Astrocyte (in vitro differentiated cells and primary cell): Measurements from ENCODE around the gene SPTBN5. TPM values are rescaled to one million over a fixed set of nuclear protein-coding genes. Genes with fewer than 3 reads are reported as not detected.

Experiments used
- DNase-seq: peaks from one replicate; pipeline ENCODE4 v3.0.0-alpha.2; 2010; ENCODE audit warnings: low read depth
- FAIRE-seq: peaks from 2 replicates; lab custom pipeline; 2011; peaks lifted over from hg19 to GRCh38; lab: Jason Lieb, UNC
- H2AFZ ChIP-seq: 2 replicates; pipeline ENCODE4 v1.6.0; 2012; ENCODE audit warnings: low read depth, low read length, inconsistent platforms
- H3K27ac ChIP-seq: 2 replicates; pipeline ENCODE4 v1.5.1; 2011; ENCODE audit warnings: low read depth, low read length, inconsistent platforms
- H3K27me3 ChIP-seq: 2 replicates; pipeline ENCODE4 v1.6.0; 2011; ENCODE audit warnings: low read length, inconsistent platforms; ENCODE audit not compliant: insufficient read depth
- H3K36me3 ChIP-seq: 2 replicates; pipeline ENCODE4 v1.5.1; 2011; ENCODE audit warnings: low read length, inconsistent platforms; ENCODE audit not compliant: insufficient read depth
- H3K4me1 ChIP-seq: 2 replicates; pipeline ENCODE4 v1.5.1; 2011; ENCODE audit warnings: low read length, inconsistent platforms; ENCODE audit not compliant: insufficient read depth
- H3K4me2 ChIP-seq: 2 replicates; pipeline ENCODE4 v1.6.0; 2012; ENCODE audit warnings: low read length, inconsistent platforms
- H3K4me3 ChIP-seq: 2 replicates; pipeline ENCODE4 v1.5.1; 2011; ENCODE audit warnings: low read depth, mild to moderate bottlenecking, low read length, inconsistent platforms; ENCODE audit not compliant: insufficient read depth
- H3K79me2 ChIP-seq: 2 replicates; pipeline ENCODE4 v1.6.0; 2012; ENCODE audit warnings: mild to moderate bottlenecking, low read length, inconsistent platforms; ENCODE audit not compliant: insufficient read depth
- H3K9ac ChIP-seq: 2 replicates; pipeline ENCODE4 v1.6.0; 2012; ENCODE audit warnings: mild to moderate bottlenecking, low read length, inconsistent platforms
- H3K9me3 ChIP-seq: 2 replicates; pipeline ENCODE4 v1.5.1; 2012; ENCODE audit warnings: low read depth, mild to moderate bottlenecking, low read length, inconsistent platforms; ENCODE audit not compliant: insufficient read depth
- H4K20me1 ChIP-seq: 2 replicates; pipeline ENCODE4 v1.6.0; 2012; ENCODE audit warnings: low read length, inconsistent platforms; ENCODE audit not compliant: insufficient read depth
- H3K27ac Mint-ChIP-seq: one replicate; pipeline ENCODE4 v1.8.0; 2021; ENCODE audit warnings: mild to moderate bottlenecking, mixed read lengths; ENCODE audit not compliant: unreplicated experiment
- H3K27me3 Mint-ChIP-seq: one replicate; pipeline ENCODE4 v1.8.0; 2021; ENCODE audit warnings: low read depth, mixed read lengths; ENCODE audit not compliant: unreplicated experiment
- H3K36me3 Mint-ChIP-seq: one replicate; pipeline ENCODE4 v1.8.0; 2021; ENCODE audit warnings: low read depth, mixed read lengths; ENCODE audit not compliant: unreplicated experiment
- H3K4me1 Mint-ChIP-seq: one replicate; pipeline ENCODE4 v1.8.0; 2021; ENCODE audit warnings: low read depth, mixed read lengths; ENCODE audit not compliant: unreplicated experiment
- H3K4me3 Mint-ChIP-seq: one replicate; pipeline ENCODE4 v1.8.0; 2021; ENCODE audit warnings: mild to moderate bottlenecking, moderate library complexity, mixed read lengths; ENCODE audit not compliant: unreplicated experiment
- H3K9me3 Mint-ChIP-seq: one replicate; pipeline ENCODE4 v1.8.0; 2021; ENCODE audit warnings: mild to moderate bottlenecking, mixed read lengths; ENCODE audit not compliant: unreplicated experiment
- CTCF ChIP-seq: IDR thresholded peaks from 2 replicates; pipeline ENCODE4 v1.5.1; 2011; ENCODE audit warnings: low read depth, mild to moderate bottlenecking, inconsistent platforms, low read length, moderate library complexity; ENCODE audit not compliant: insufficient read depth
- EZH2 ChIP-seq: IDR thresholded peaks from 2 replicates; pipeline ENCODE4 v1.6.1; 2012; ENCODE audit warnings: mild to moderate bottlenecking, low read length, inconsistent platforms; ENCODE audit not compliant: insufficient read depth
- total RNA-seq: library from RNA; stranded (reverse); gene quantifications from 2 replicates; pipeline ENCODE4 v1.2.1, GENCODE V29; 2021

The SPTBN5 gene
- total RNA-seq, 1 donor from 2014 or later: 5.3 TPM

GRCh38 chr15:41935566-41936020 is 41.7 kb upstream of the SPTBN5 start:
- Histone ChIP-seq H3K4me2 (no peak overlapping the region), H3K36me3 (peaks cover 4% of the 10 kb centered on the region), H4K20me1 (no peaks in the 10 kb centered on the region), H3K9ac (no peak overlapping the region), H2AFZ (no peak overlapping the region), H3K27ac (peak overlapping the region; percentile 80), H3K4me1 (peaks cover 56% of the 10 kb centered on the region), H3K27me3 (no peaks in the 10 kb centered on the region), H3K9me3 (no peaks in the 10 kb centered on the region), H3K4me3 (no peak overlapping the region), H3K79me2 (peaks cover 21% of the 10 kb centered on the region)
- H3K27me3 Mint-ChIP-seq: no peaks in the 10 kb centered on the region
- no peak overlapping the region for H3K4me3 Mint-ChIP-seq
- peak overlapping the region; percentile 77 for H3K27ac Mint-ChIP-seq
- H3K36me3 Mint-ChIP-seq: peaks cover 26% of the 10 kb centered on the region
- no peaks in the 10 kb centered on the region for H3K9me3 Mint-ChIP-seq
- no peak for FAIRE-seq
- DNase-seq: no peak
- H3K4me1 Mint-ChIP-seq: peaks cover 61% of the 10 kb centered on the region
- TF ChIP-seq EZH2 (no peak), CTCF (no peak)

DNA sequence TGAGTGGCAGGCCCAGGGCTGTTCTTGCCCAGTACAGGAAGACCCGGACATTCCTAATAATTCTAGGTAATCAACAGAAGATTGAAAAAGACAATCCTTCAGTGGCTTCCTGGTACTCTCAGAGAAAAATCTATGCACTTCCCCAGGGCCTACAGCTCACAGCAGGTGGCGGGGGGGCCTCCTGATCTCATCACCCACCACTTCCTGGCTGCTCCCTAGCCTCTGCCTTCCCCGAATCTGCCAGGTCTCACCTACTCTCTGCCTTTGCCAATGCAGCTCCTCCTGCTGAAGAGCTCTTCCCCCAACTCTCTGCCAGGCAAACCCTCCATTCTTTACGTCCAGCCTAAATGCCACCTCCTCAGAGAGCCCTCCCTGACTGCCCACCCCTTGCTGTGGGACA is 41.0 kb upstream of the SPTBN5 start:
- H3K4me1 ChIP-seq: peaks cover 56% of the 10 kb centered on the region
- peak overlapping the region; percentile 46 for H3K4me2 ChIP-seq
- Mint-ChIP-seq H3K27me3 (no peaks in the 10 kb centered on the region), H3K9me3 (no peaks in the 10 kb centered on the region), H3K36me3 (peaks cover 21% of the 10 kb centered on the region), H3K4me3 (peak overlapping the region; percentile 25), H3K27ac (peak overlapping the region; percentile 77), H3K4me1 (peaks cover 65% of the 10 kb centered on the region)
- no peaks in the 10 kb centered on the region for H3K27me3 ChIP-seq
- peaks cover 4% of the 10 kb centered on the region for H3K36me3 ChIP-seq
- H4K20me1 ChIP-seq: no peaks in the 10 kb centered on the region
- DNase-seq: no peak
- peak overlapping the region; percentile 17 for H3K27ac ChIP-seq
- H3K9ac ChIP-seq: peak overlapping the region; percentile 44
- TF ChIP-seq EZH2 (no peak), CTCF (no peak)
- no peak overlapping the region for H2AFZ ChIP-seq
- no peak overlapping the region for H3K4me3 ChIP-seq
- no peaks in the 10 kb centered on the region for H3K9me3 ChIP-seq
- peaks cover 21% of the 10 kb centered on the region for H3K79me2 ChIP-seq
- FAIRE-seq: no peak

GRCh38 chr15:41933771-41934170 is 39.9 kb upstream of the SPTBN5 start:
- no peak overlapping the region for H3K27ac Mint-ChIP-seq
- H2AFZ ChIP-seq: no peak overlapping the region

More at GRCh38 chr15:41933771-41934170, 39.9 kb upstream of the SPTBN5 start:
- Histone ChIP-seq H3K79me2 (peaks cover 23% of the 10 kb centered on the region), H3K27me3 (no peaks in the 10 kb centered on the region), H3K9ac (peak overlapping the region; percentile 42), H3K4me2 (peak overlapping the region; percentile 26), H3K36me3 (peaks cover 4% of the 10 kb centered on the region), H3K4me1 (peaks cover 60% of the 10 kb centered on the region), H3K4me3 (no peak overlapping the region), H3K27ac (peak overlapping the region; percentile 15), H4K20me1 (peaks cover 5% of the 10 kb centered on the region), H3K9me3 (no peaks in the 10 kb centered on the region)
- Mint-ChIP-seq H3K4me1 (peaks cover 68% of the 10 kb centered on the region), H3K36me3 (peaks cover 21% of the 10 kb centered on the region), H3K9me3 (no peaks in the 10 kb centered on the region), H3K4me3 (no peak overlapping the region), H3K27me3 (no peaks in the 10 kb centered on the region)
- FAIRE-seq: no peak
- DNase-seq: no peak
- TF ChIP-seq CTCF: no peak
- TF ChIP-seq EZH2: no peak
